Skeletal muscle tissue (tissue), 4 donors: ENCODE results near the gene TSPEAR. TPM values are rescaled to one million over a fixed set of nuclear protein-coding genes. Genes with fewer than 3 reads are reported as not detected.
"Not testable (repeated sequence)": the region's sequence is repeated elsewhere in the genome, so short reads cannot be mapped to it uniquely, and the experiment has no call there.

Experiments used
- H3K27ac ChIP-seq: one replicate; pipeline ENCODE4 v1.7.0; 2013; ENCODE audit warnings: mild to moderate bottlenecking, low read depth, low read length, inconsistent platforms
- H3K27me3 ChIP-seq, 3 donors: one replicate each; pipeline ENCODE4 v1.7.0; 2013; ENCODE audit warnings: low read length in 3 of 3; ENCODE audit not compliant: control insufficient read depth in 3 of 3, insufficient read depth in 3 of 3
- H3K36me3 ChIP-seq, 3 donors: one replicate each; pipeline ENCODE4 v1.7.0; 2013; ENCODE audit warnings: low read length in 3 of 3; ENCODE audit not compliant: control insufficient read depth in 3 of 3, insufficient read depth in 3 of 3
- H3K4me1 ChIP-seq, 3 donors: one replicate each; pipeline ENCODE4 v1.7.0; 2013; ENCODE audit warnings: low read length in 3 of 3, mild to moderate bottlenecking in 3 of 3; ENCODE audit not compliant: control insufficient read depth in 3 of 3, insufficient read depth in 3 of 3
- H3K4me3 ChIP-seq, 3 donors: one replicate each; pipeline ENCODE4 v1.7.0; 2013; ENCODE audit warnings: low read length in 3 of 3
- H3K9ac ChIP-seq, 3 donors: one replicate each; pipeline ENCODE4 v1.7.0; 2013; ENCODE audit warnings: low read length in 3 of 3, mild to moderate bottlenecking in 3 of 3, moderate library complexity in 2 of 3, low read depth in 1 of 3
- H3K9me3 ChIP-seq, 3 donors: one replicate each; pipeline ENCODE4 v1.7.0; 2013; ENCODE audit warnings: low read length in 3 of 3; ENCODE audit not compliant: control insufficient read depth in 3 of 3
- total RNA-seq: library from RNA; depleted of rRNA; stranded (reverse); fragments of >200 nt; gene quantifications from one replicate; pipeline ENCODE4 v1.2.3, GENCODE V29; 2014
- donor health status: Osteomylitis.

Gene TSPEAR
- total RNA-seq, 1 donor from 2014 or later, result not detected

GRCh38 chr21:44603109-44603875 lies 108.1 kb downstream of the TSPEAR start:
- peaks cover 35 to 47% (median 47%) of the 10 kb centered on the region in 3 donors for H3K27me3 ChIP-seq
- no peak overlapping the region for H3K9ac ChIP-seq
- H3K27ac ChIP-seq, result no peak overlapping the region
- H3K36me3 ChIP-seq, result no peaks in the 10 kb centered on the region
- H3K4me3 ChIP-seq, result no peak overlapping the region
- no peaks in the 10 kb centered on the region for H3K4me1 ChIP-seq
- H3K9me3 ChIP-seq, result peaks cover 0 to 5% (median 0%) of the 10 kb centered on the region in 3 donors

- Histone ChIP-seq H3K9me3 (peaks cover 0 to 5% (median 0%) of the 10 kb centered on the region in 3 donors), H3K27me3 (peaks cover 40 to 52% (median 47%) of the 10 kb centered on the region in 3 donors), H3K9ac (no peak overlapping the region), H3K36me3 (no peaks in the 10 kb centered on the region), H3K27ac (no peak overlapping the region), H3K4me1 (no peaks in the 10 kb centered on the region), H3K4me3 (no peak overlapping the region)
Measured at GRCh38 chr21:44602463-44602850, 108.9 kb downstream of the TSPEAR start.

GRCh38 chr21:44601596-44602462 lies 109.5 kb downstream of the TSPEAR start:
- Histone ChIP-seq H3K9me3 (peaks cover 0 to 5% (median 0%) of the 10 kb centered on the region in 3 donors), H3K4me1 (no peaks in the 10 kb centered on the region), H3K36me3 (no peaks in the 10 kb centered on the region), H3K27me3 (peaks cover 41 to 48% (median 47%) of the 10 kb centered on the region in 3 donors), H3K4me3 (no peak overlapping the region), H3K9ac (no peak overlapping the region), H3K27ac (no peak overlapping the region)

- H3K4me3 ChIP-seq, H3K9ac ChIP-seq, H3K4me1 ChIP-seq, H3K9me3 ChIP-seq, H3K27ac ChIP-seq, H3K36me3 ChIP-seq: not testable (repeated sequence)
- H3K27me3 ChIP-seq, result peaks cover 41 to 54% (median 50%) of the 10 kb centered on the region in 3 donors
Measured at GRCh38 chr21:44601091-44601490, 110.3 kb downstream of the TSPEAR start.

- H3K4me3 ChIP-seq, H3K9me3 ChIP-seq, H3K4me1 ChIP-seq, H3K36me3 ChIP-seq, H3K9ac ChIP-seq, H3K27ac ChIP-seq: not testable (repeated sequence)
- peaks cover 41 to 61% (median 53%) of the 10 kb centered on the region in 3 donors for H3K27me3 ChIP-seq
Measured at GRCh38 chr21:44600118-44600978, 111.0 kb downstream of the TSPEAR start, which contains the start of gene KRTAP10-7. Gene KRTAP10-7, plus strand, starts transcription at chr21:44600597. Its CDS starts 25 bp downstream, at chr21:44600622.

GRCh38 chr21:44599264-44600029 lies 111.9 kb downstream of the TSPEAR start:
- Histone ChIP-seq H3K4me3 (no peak overlapping the region), H3K36me3 (no peaks in the 10 kb centered on the region), H3K9me3 (peaks cover 0 to 5% (median 0%) of the 10 kb centered on the region in 3 donors), H3K27ac (no peak overlapping the region), H3K4me1 (no peaks in the 10 kb centered on the region), H3K27me3 (peaks cover 43 to 68% (median 53%) of the 10 kb centered on the region in 3 donors), H3K9ac (no peak overlapping the region)

- Histone ChIP-seq H3K4me3 (no peak overlapping the region), H3K27me3 (peaks cover 46 to 70% (median 54%) of the 10 kb centered on the region in 3 donors), H3K9me3 (no peaks in the 10 kb centered on the region), H3K27ac (no peak overlapping the region), H3K36me3 (no peaks in the 10 kb centered on the region), H3K9ac (no peak overlapping the region), H3K4me1 (peaks cover 3 to 6% (median 3%) of the 10 kb centered on the region in 3 donors)
Measured at GRCh38 chr21:44598061-44598460, 113.3 kb downstream of the TSPEAR start.

- H3K4me3 ChIP-seq, result no peak overlapping the region
- H3K4me1 ChIP-seq, result peaks cover 3 to 14% (median 6%) of the 10 kb centered on the region in 3 donors
- no peaks in the 10 kb centered on the region for H3K36me3 ChIP-seq
- H3K9ac ChIP-seq, result no peak overlapping the region
- peaks cover 38 to 66% (median 51%) of the 10 kb centered on the region in 3 donors for H3K27me3 ChIP-seq
- H3K9me3 ChIP-seq, result no peaks in the 10 kb centered on the region
- H3K27ac ChIP-seq, result no peak overlapping the region
Measured at GRCh38 chr21:44596068-44596725, 115.2 kb downstream of the TSPEAR start.
